Epithelial cell of prostate (primary cell): ENCODE measurements around the gene ASXL1.
"Not testable (repeated sequence)": the region's sequence is repeated elsewhere in the genome, so short reads cannot be mapped to it uniquely, and the experiment has no call there.

Experiments used
- DNase-seq: peaks from one replicate; pipeline ENCODE4 v3.0.0-alpha.2; 2011; ENCODE audit warnings: low read depth, low spot score
- H3K27ac ChIP-seq: fragments of 450-650 bp; 2 replicates; pipeline ENCODE4 v1.5.1; 2017; ENCODE audit warnings: mild to moderate bottlenecking

The ASXL1 gene

GRCh38 chr20:32460683-32461320 lies 102.7 kb downstream of the ASXL1 start:
- H3K27ac ChIP-seq, result no peak overlapping the region
- no peak for DNase-seq

GRCh38 chr20:32461836-32462600 lies 103.9 kb downstream of the ASXL1 start:
- DNase-seq, result no peak
- H3K27ac ChIP-seq, result no peak overlapping the region

GRCh38 chr20:32462900-32463641 lies 104.9 kb downstream of the ASXL1 start:
- H3K27ac ChIP-seq, result no peak overlapping the region
- no peak for DNase-seq

- DNase-seq, result no peak
- H3K27ac ChIP-seq, result no peak overlapping the region
Observed at GRCh38 chr20:32463642-32464400, 105.7 kb downstream of the ASXL1 start.

GRCh38 chr20:32464401-32465091 lies 106.4 kb downstream of the ASXL1 start:
- no peak overlapping the region for H3K27ac ChIP-seq
- no peak for DNase-seq

GRCh38 chr20:32465092-32465900 lies 107.2 kb downstream of the ASXL1 start:
- DNase-seq, result no peak
- peak overlapping the region; percentile 42 for H3K27ac ChIP-seq

GRCh38 chr20:32465901-32466675 lies 108.0 kb downstream of the ASXL1 start:
- DNase-seq, result not testable (repeated sequence)
- peak overlapping the region; percentile 42 for H3K27ac ChIP-seq

- DNase-seq, result no peak
- H3K27ac ChIP-seq, result no peak overlapping the region
Observed at GRCh38 chr20:32466739-32467505, 108.8 kb downstream of the ASXL1 start.

GRCh38 chr20:32467506-32468312 lies 109.6 kb downstream of the ASXL1 start:
- H3K27ac ChIP-seq, result no peak overlapping the region

GRCh38 chr20:32468313-32468640 lies 110.1 kb downstream of the ASXL1 start:
- no peak overlapping the region for H3K27ac ChIP-seq
- no peak for DNase-seq

More at GRCh38 chr20:32467506-32468312, 109.6 kb downstream of the ASXL1 start:
- DNase-seq, result no peak

- H3K27ac ChIP-seq, result no peak overlapping the region
- no peak for DNase-seq
Observed at GRCh38 chr20:32468860-32469259, 110.7 kb downstream of the ASXL1 start.

- no peak overlapping the region for H3K27ac ChIP-seq
- DNase-seq, result no peak
Observed at GRCh38 chr20:32470025-32470861, 112.1 kb downstream of the ASXL1 start.

- no peak overlapping the region for H3K27ac ChIP-seq
- DNase-seq, result no peak
Observed at GRCh38 chr20:32470940-32471339, 112.8 kb downstream of the ASXL1 start.

- no peak overlapping the region for H3K27ac ChIP-seq
- no peak for DNase-seq
Observed at GRCh38 chr20:32472581-32473207, 114.6 kb downstream of the ASXL1 start.

- no peak for DNase-seq
Observed at GRCh38 chr20:32473231-32474008, 115.3 kb downstream of the ASXL1 start.

More at GRCh38 chr20:32473231-32474008, 115.3 kb downstream of the ASXL1 start:
- H3K27ac ChIP-seq, result no peak overlapping the region
